ENCODE data around the gene CIAO3. TPM values are rescaled to one million over a fixed set of nuclear protein-coding genes. Genes with fewer than 3 reads are reported as not detected.

CIAO3 gene
- total RNA-seq (2021; ENCODE audit: unreplicated experiment): 32.8 TPM
- polyA plus RNA-seq (2012): 17.5 and 18.0 TPM in 2 replicates
- Bru-seq, nascent RNA: percentile 51 among the genes with signal in this experiment
- percentile 65 among the genes with signal in this experiment for BruChase-seq, experiment 1, labeled RNA remaining after a 6-hour chase
- percentile 61 among the genes with signal in this experiment for BruChase-seq, experiment 2, labeled RNA remaining after a 2-hour chase
- long read RNA-seq, transcript CIAO3-201 (11 exons, 2,112 nt): major isoform, 39 of 63 reads
- long read RNA-seq, partial matches to known transcripts: 4 of 63 reads
- long read RNA-seq, other reads (novel, unspliced or antisense): 11 of 63 reads

- POLR2A ChIA-PET: interaction anchor here (1.0 to 1.4 kb wide), 4 partner anchors 9 to 21 kb away, joined by 3 to 5 read pairs (median 4); partner anchors contain the start of gene ANTKMT
- peak; percentile 76 for DNase-seq (ENCODE audit: low read depth, low spot score)
- Histone ChIP-seq H3K9ac (ENCODE audit: low read length) (peak within 1 kb of the TSS; percentile 90), H2AFZ (ENCODE audit: low read depth, low read length, poor library complexity, severe bottlenecking) (no peak within 1 kb of the TSS), H3K9me2 (ENCODE audit: insufficient read depth) (no peaks in the 10 kb centered on the region), H4K20me1 (ENCODE audit: insufficient read depth) (no peaks in the 10 kb centered on the region), H3K27me3 (ENCODE audit: insufficient read depth, low read length) (no peaks in the 10 kb centered on the region), H3K27ac (ENCODE audit: low read depth, low read length) (peak within 1 kb of the TSS; percentile 62), H3K4me1 (ENCODE audit: control insufficient read depth in 1 of 2, insufficient read depth in 2 of 2, low read length in 2 of 2) (peaks cover 8 to 26% of the 10 kb centered on the region in 2 experiments), H3K9me3 (ENCODE audit: control insufficient read depth in 1 of 2, insufficient read depth in 1 of 2, low read depth in 1 of 2, low read length in 2 of 2) (no peaks in the 10 kb centered on the region), H3K79me2 (ENCODE audit: insufficient read depth, low read length) (peaks cover 12% of the 10 kb centered on the region; the same call in 1 of the 2 replicates), H3K4me3 (replicated peaks in 1 of 2; ENCODE audit: low read depth in 1 of 2, low read length in 2 of 2) (peak within 1 kb of the TSS; percentile 84 to 90), H3K36me3 (ENCODE audit: control insufficient read depth in 1 of 2, insufficient read depth in 2 of 2, low read length in 2 of 2) (peaks cover 3 to 9% of the 10 kb centered on the region in 2 experiments; a peak in 3 of 4 replicates), H3K4me2 (ENCODE audit: low read length) (peak within 1 kb of the TSS; percentile 95)
- CTCF ChIA-PET: interaction anchor here (0.7 to 2.2 kb wide), 6 partner anchors 10 to 48 kb away, joined by 3 to 9 read pairs (median 4); partner anchors contain the start of genes CHTF18 and RPUSD1
- intact Hi-C loops (cut with micrococcal nuclease): no loop called here
- BruUV-seq (replicated peaks): TSS peak; percentile 83
- RAD21 ChIA-PET (ENCODE audit: low non-redundant PET in 1 of 2, low total read pairs in 2 of 2, uncharacterized antibody in 2 of 2, unreplicated experiment in 2 of 2): interaction anchor here in 1 of 2 experiments (1.4 kb wide), 1 partner anchor 20 kb away, joined by 5 read pairs; the partner anchor contains the start of gene MSLN
- peak; percentile 80 for ATAC-seq
- TF ChIP-seq EZH2phosphoT487 (IDR thresholded peaks at IDR 0.05; ENCODE audit: borderline replicate concordance) (no peak), EZH2 (IDR thresholded peaks at IDR 0.05) (no peak), POLR2A (IDR thresholded peaks at IDR 0.05; ENCODE audit: borderline replicate concordance, extremely low read depth, insufficient read depth, insufficient read length) (peak; percentile 69), SP1 (IDR thresholded peaks at IDR 0.05; ENCODE audit: low read depth) (peak; percentile 80; the same call in 1 of the 2 replicates), CTCF (IDR thresholded peaks at IDR 0.05 in 2 of 3, conservative IDR thresholded peaks at IDR 0.05 in 1 of 3; ENCODE audit: borderline replicate concordance in 1 of 3, insufficient read depth in 1 of 3, low read depth in 2 of 3, low read length in 2 of 3) (peak; percentile 63 to 81 (median 75)), ZNF274 (IDR thresholded peaks at IDR 0.05; ENCODE audit: low read depth, low read length) (no peak), CEBPB (IDR thresholded peaks at IDR 0.05; ENCODE audit: low read depth) (no peak), MAX (IDR thresholded peaks at IDR 0.05) (peak; percentile 92), TCF7L2 (IDR thresholded peaks at IDR 0.05; ENCODE audit: borderline replicate concordance, extremely low read depth, insufficient read depth, insufficient read length) (no peak), SRF (IDR thresholded peaks at IDR 0.05; ENCODE audit: low read depth) (no peak; the same call in 1 of the 2 replicates), REST (IDR thresholded peaks at IDR 0.05; ENCODE audit: low read depth) (no peak), ATF3 (IDR thresholded peaks at IDR 0.05) (no peak), ZBTB33 (IDR thresholded peaks at IDR 0.05; ENCODE audit: extremely low read depth, insufficient replicate concordance, low read length) (peak; percentile 25), CBX3 (IDR thresholded peaks at IDR 0.05; ENCODE audit: low read depth) (no peak), SIN3A (IDR thresholded peaks at IDR 0.05; ENCODE audit: low read depth) (peak; percentile 91)
Observed at GRCh38 chr16:740764-741505, at the start of gene CIAO3. TSS of gene CIAO3 (minus strand) at chr16:740997. CDS start at chr16:740985, 12 bp downstream.
